CD4-positive, alpha-beta memory T cell (primary cell): ENCODE measurements around the gene PEX5. TPM values are rescaled to one million over a fixed set of nuclear protein-coding genes. Genes with fewer than 3 reads are reported as not detected.
"Not testable (repeated sequence)": the region's sequence is repeated elsewhere in the genome, so short reads cannot be mapped to it uniquely, and the experiment has no call there.

Experiments used
- CTCF ChIA-PET: fragments of 350-600 bp; sonication (Branson Sonifier 250); formaldehyde crosslinking; loops from one replicate; lab custom pipeline; 2021; ENCODE audit warnings: inconsistent platforms; ENCODE audit not compliant: partially characterized antibody; lab: Charles Lee
- POLR2A ChIA-PET: fragments of 350-600 bp; sonication (Branson Sonifier 250); formaldehyde crosslinking; loops from one replicate; lab custom pipeline; 2021; ENCODE audit not compliant: partially characterized antibody; lab: Charles Lee
- DNase-seq, 5 donors: peaks; one replicate each; pipeline versions ENCODE4 v3.0.0 to v3.0.0-alpha.2; 2020 to 2022; ENCODE audit warnings: mixed read lengths in 1 of 5
- H3K27ac ChIP-seq: one replicate; pipeline ENCODE4 v1.7.0; 2013; ENCODE audit warnings: low read depth, low read length
- H3K27me3 ChIP-seq: 2 replicates; pipeline ENCODE4 v1.7.0; 2013; ENCODE audit warnings: mild to moderate bottlenecking, low read length, moderate library complexity; ENCODE audit not compliant: insufficient read depth
- H3K36me3 ChIP-seq: 2 replicates; pipeline ENCODE4 v1.7.0; 2013; ENCODE audit warnings: mild to moderate bottlenecking, low read length, moderate library complexity; ENCODE audit not compliant: insufficient read depth
- H3K4me1 ChIP-seq: 2 replicates; pipeline ENCODE4 v1.7.0; 2013; ENCODE audit warnings: mild to moderate bottlenecking, low read length, moderate library complexity; ENCODE audit not compliant: insufficient read depth
- H3K4me3 ChIP-seq, 2 donors: one replicate each; pipeline ENCODE4 v1.7.0; 2013; ENCODE audit warnings: low read length in 2 of 2, mild to moderate bottlenecking in 1 of 2
- H3K9me3 ChIP-seq, 2 donors: one replicate each; pipeline ENCODE4 v1.7.0; 2013; ENCODE audit warnings: low read length in 2 of 2, control low read depth in 1 of 2; ENCODE audit not compliant: control insufficient read depth in 1 of 2
- H3K27ac Mint-ChIP-seq, 7 donors: one replicate each; pipeline ENCODE4 v1.8.0; 2020 to 2021; ENCODE audit warnings: mixed read lengths in 7 of 7, mild to moderate bottlenecking in 6 of 7, inconsistent platforms in 3 of 7, moderate library complexity in 3 of 7
- H3K27me3 Mint-ChIP-seq, 2 donors: one replicate each; pipeline ENCODE4 v1.8.0; 2020 to 2021; ENCODE audit warnings: mixed read lengths in 2 of 2
- H3K36me3 Mint-ChIP-seq, 2 donors: one replicate each; pipeline ENCODE4 v1.8.0; 2020 to 2021; ENCODE audit warnings: mixed read lengths in 2 of 2, inconsistent platforms in 1 of 2, mild to moderate bottlenecking in 1 of 2
- H3K4me1 Mint-ChIP-seq, 4 donors: one replicate each; pipeline ENCODE4 v1.8.0; 2020 to 2021; ENCODE audit warnings: mixed read lengths in 4 of 4, mild to moderate bottlenecking in 1 of 4
- H3K4me3 Mint-ChIP-seq, 8 donors: one replicate each; pipeline ENCODE4 v1.8.0; 2020 to 2021; ENCODE audit warnings: mixed read lengths in 8 of 8, mild to moderate bottlenecking in 7 of 8, moderate library complexity in 6 of 8, inconsistent platforms in 3 of 8
- H3K9me3 Mint-ChIP-seq, 8 donors: one replicate each; pipeline ENCODE4 v1.8.0; 2020 to 2021; ENCODE audit warnings: mixed read lengths in 8 of 8, mild to moderate bottlenecking in 5 of 8, inconsistent platforms in 3 of 8, moderate library complexity in 1 of 8
- intact Hi-C: fragments of 100-400 bp; cut with micrococcal nuclease; formaldehyde crosslinking; loops from one replicate; pipeline ENCODE4 v1.15.1; 2023
- polyA plus RNA-seq, 2 donors: library from polyadenylated mRNA; unstranded; fragments of 300-500 nt; fragmentation: Illumina TruSeq; gene quantifications; one replicate each; pipeline ENCODE4 v1.2.3, GENCODE V29; 2021
- total RNA-seq, 2 experiments: library from RNA; stranded (reverse); gene quantifications; one replicate each; pipeline ENCODE4 v1.2.3, GENCODE V29; 2021

The PEX5 gene
- total and polyA plus RNA-seq, 4 experiments from 2014 or later: 10.8 to 28.9 (median 21.5) TPM

DNA sequence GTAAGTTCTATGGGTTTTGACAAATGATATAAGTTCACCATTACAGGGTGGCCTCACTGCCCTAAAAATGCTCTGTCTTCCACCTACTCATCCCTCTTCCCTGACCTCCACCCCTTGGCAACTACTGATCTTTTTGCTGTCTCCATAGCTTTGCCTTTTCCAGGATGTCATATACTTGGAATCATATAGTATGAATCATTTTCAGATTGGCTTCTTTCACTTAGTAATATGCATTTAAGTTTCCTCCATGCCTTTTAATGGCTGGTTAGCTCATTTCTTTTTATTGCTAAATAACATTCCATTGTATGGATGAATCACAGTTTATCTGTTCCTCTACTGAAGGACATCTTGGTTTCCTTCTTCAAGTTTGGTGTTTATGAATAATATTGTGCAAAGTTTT lies 14.0 kb upstream of the PEX5 start:
- H3K4me3 Mint-ChIP-seq: no peak overlapping the region
- no peaks in the 10 kb centered on the region for H3K36me3 Mint-ChIP-seq
- H3K4me1 Mint-ChIP-seq: no peaks in the 10 kb centered on the region
- intact Hi-C loops: no loop called here
- H3K27ac ChIP-seq: no peak overlapping the region
- H3K9me3 Mint-ChIP-seq: peaks cover 2 to 20% (median 12%) of the 10 kb centered on the region in 8 donors
- H3K27ac Mint-ChIP-seq: no peak overlapping the region
- no peak for DNase-seq
- CTCF ChIA-PET: interaction anchor here (1.0 to 1.1 kb wide), 2 partner anchors 11 to 18 kb away, joined by 4 read pairs; no protein-coding TSS in a partner anchor
- no peaks in the 10 kb centered on the region for H3K9me3 ChIP-seq
- no peaks in the 10 kb centered on the region for H3K36me3 ChIP-seq
- H3K4me1 ChIP-seq: no peaks in the 10 kb centered on the region
- POLR2A ChIA-PET: no interaction called here
- H3K27me3 ChIP-seq: no peaks in the 10 kb centered on the region
- peaks cover 26 to 38% of the 10 kb centered on the region in 2 donors for H3K27me3 Mint-ChIP-seq
- H3K4me3 ChIP-seq: no peak overlapping the region

DNA sequence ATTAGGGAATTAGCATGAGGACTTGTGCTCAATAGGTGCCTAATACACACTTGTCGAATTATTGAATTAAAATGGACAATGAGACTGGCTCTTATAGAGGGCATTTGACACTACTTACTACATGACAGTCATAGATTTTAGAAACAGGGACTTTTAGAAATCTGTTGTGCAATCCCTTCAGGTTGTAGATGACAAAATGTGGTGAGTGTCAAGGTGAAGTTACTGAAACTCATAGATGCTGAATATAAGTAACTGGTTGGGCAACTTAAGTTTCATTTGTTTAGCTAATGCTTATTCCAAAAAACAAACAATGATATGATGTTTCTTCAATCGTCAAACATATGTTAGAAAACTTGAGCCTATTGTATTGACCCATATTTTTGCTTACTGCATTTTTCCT lies 12.9 kb upstream of the PEX5 start:
- Histone ChIP-seq H3K27ac (no peak overlapping the region), H3K9me3 (no peaks in the 10 kb centered on the region), H3K27me3 (no peaks in the 10 kb centered on the region), H3K4me3 (no peak overlapping the region), H3K4me1 (no peaks in the 10 kb centered on the region), H3K36me3 (no peaks in the 10 kb centered on the region)
- Mint-ChIP-seq H3K4me1 (no peaks in the 10 kb centered on the region), H3K36me3 (peaks cover 0 to 1% of the 10 kb centered on the region in 2 donors), H3K4me3 (no peak overlapping the region), H3K9me3 (peaks cover 0 to 11% (median 5%) of the 10 kb centered on the region in 8 donors), H3K27me3 (peaks cover 27 to 46% of the 10 kb centered on the region in 2 donors), H3K27ac (no peak overlapping the region)
- DNase-seq: no peak
- POLR2A ChIA-PET: no interaction called here
- intact Hi-C loops: no loop called here
- CTCF ChIA-PET: no interaction called here

DNA sequence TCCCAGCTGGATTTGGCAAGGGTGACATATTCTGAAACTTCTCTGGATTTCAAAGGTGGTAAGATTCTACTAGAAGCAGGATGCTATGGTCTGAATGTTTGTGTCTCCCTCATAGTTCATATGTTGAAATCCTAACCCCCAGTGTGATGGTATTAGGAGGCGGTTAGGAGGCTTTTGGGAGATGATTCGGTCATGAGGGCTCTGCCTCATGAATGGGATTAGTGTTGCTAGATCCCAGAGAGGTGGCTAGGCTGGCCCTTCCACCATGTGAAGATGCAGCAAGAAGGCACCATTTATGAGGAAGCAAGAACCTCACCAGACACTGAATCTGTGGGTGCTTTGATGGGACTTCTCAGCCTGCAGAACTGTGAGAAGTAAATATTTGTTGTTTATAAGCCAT lies 11.0 kb upstream of the PEX5 start:
- H3K36me3 ChIP-seq: no peaks in the 10 kb centered on the region
- Mint-ChIP-seq H3K36me3 (peaks cover 0 to 1% of the 10 kb centered on the region in 2 donors), H3K9me3 (peaks cover 0 to 5% (median under 1%) of the 10 kb centered on the region in 8 donors), H3K4me1 (no peaks in the 10 kb centered on the region), H3K27me3 (peaks cover 27 to 47% of the 10 kb centered on the region in 2 donors), H3K27ac (no peak overlapping the region), H3K4me3 (no peak overlapping the region)
- ChIA-PET CTCF (no interaction called here), POLR2A (no interaction called here)
- H3K27ac ChIP-seq: no peak overlapping the region
- no peaks in the 10 kb centered on the region for H3K4me1 ChIP-seq
- DNase-seq: no peak
- no peak overlapping the region for H3K4me3 ChIP-seq
- no peaks in the 10 kb centered on the region for H3K9me3 ChIP-seq
- H3K27me3 ChIP-seq: no peaks in the 10 kb centered on the region
- intact Hi-C loops: no loop called here

DNA sequence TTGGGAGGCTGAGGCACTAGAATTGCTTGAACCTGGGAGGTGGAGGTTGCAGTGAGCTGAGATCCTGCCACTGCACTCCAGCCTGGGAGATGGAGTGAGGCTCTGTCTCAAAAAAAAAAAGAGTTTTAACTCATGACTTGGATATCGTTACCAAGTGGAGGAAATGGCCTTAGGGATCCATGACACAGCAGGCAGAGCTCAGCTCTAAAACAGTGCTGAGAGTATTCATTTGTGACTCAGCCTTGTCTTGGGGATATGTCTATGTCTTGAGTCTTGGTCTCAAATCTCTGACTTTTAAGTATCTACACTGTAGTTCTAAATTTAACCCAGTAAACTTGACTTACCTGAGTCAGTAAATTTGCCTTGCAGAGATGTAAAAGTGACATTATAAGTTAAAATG lies 8.8 kb upstream of the PEX5 start:
- Mint-ChIP-seq H3K4me3 (no peak overlapping the region), H3K4me1 (peaks cover 0 to 2% (median 0%) of the 10 kb centered on the region in 4 donors), H3K27me3 (peaks cover 22 to 36% of the 10 kb centered on the region in 2 donors), H3K27ac (no peak overlapping the region), H3K36me3 (peaks cover 0 to 1% of the 10 kb centered on the region in 2 donors), H3K9me3 (peaks cover 0 to 5% (median under 1%) of the 10 kb centered on the region in 8 donors)
- Histone ChIP-seq H3K27me3 (no peaks in the 10 kb centered on the region), H3K36me3 (no peaks in the 10 kb centered on the region), H3K27ac (no peak overlapping the region), H3K4me3 (no peak overlapping the region), H3K9me3 (no peaks in the 10 kb centered on the region), H3K4me1 (no peaks in the 10 kb centered on the region)
- intact Hi-C loops: no loop called here
- ChIA-PET POLR2A (no interaction called here), CTCF (no interaction called here)
- DNase-seq: no peak

DNA sequence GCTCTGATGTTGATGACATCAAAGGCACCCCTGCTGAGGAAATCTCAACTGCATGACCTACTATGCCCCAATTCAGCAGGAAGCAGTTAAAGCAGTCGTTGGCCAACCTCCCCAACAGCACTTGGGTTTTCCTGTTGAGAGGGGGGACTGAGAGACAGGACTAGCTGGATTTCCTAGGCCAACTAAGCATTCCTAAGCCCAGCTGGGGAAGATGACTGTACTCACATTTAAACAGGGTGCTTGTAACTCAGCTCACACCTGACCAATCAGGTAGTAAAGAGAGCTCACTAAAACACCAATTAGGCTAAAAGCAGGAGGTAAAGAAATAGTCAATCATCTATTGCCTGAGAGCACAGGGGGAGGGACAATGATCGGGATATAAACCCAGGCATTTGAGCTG lies 3.4 kb upstream of the PEX5 start:
- H3K27ac Mint-ChIP-seq, H3K27me3 Mint-ChIP-seq, H3K27me3 ChIP-seq, H3K36me3 Mint-ChIP-seq, DNase-seq, H3K27ac ChIP-seq, H3K4me3 Mint-ChIP-seq, H3K9me3 ChIP-seq, POLR2A ChIA-PET, H3K36me3 ChIP-seq, H3K9me3 Mint-ChIP-seq, H3K4me3 ChIP-seq: not testable (repeated sequence)
- peaks cover 13 to 35% (median 21%) of the 10 kb centered on the region in 4 donors for H3K4me1 Mint-ChIP-seq
- H3K4me1 ChIP-seq: peaks cover 25% of the 10 kb centered on the region
- intact Hi-C loops: loop anchor here (5.0 kb wide), 1 partner anchor 264 kb away; no protein-coding TSS in a partner anchor
- CTCF ChIA-PET: interaction anchor here (0.7 to 4.3 kb wide), 2 partner anchors 43 to 353 kb away, joined by 3 to 37 read pairs; no protein-coding TSS in a partner anchor

DNA sequence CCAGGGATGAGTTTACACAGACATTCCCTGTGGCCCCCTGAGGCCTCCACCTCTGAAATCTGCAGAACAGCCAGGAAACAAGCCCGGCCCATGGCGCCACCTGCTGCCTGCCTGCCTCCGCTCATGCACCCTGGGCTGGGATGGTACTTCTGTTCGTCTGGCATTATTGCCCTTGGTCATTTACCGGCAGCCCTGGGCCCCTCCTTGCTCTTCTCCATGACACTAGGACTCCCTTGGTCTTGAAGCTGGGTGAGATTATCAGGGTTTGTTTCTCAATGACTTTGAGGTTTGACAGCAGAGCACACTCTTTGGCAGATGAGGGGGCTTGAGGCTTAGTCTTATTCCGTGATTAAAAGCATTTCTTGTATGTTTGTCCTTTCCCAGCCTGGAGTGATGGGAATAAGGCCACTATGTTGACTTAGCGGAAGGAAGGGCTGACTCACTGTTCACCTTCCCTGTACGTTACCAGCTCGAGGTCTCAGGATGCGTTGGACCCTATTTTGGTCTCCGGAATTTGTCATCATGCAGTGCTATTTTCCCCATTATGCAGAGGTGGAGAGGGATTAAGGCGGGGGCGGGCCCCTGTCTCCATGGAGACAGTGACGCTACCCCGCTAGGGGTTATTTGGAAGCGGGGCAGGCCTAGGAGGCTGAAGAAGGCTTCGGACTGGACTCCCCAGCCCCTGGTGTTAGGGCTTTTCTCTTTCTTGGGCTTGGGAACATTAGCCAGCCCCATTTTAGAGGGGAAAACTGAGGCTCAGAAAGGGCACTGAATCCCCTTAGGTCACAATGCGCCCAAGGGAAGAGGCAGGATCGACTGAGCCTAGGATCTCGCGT lies 706 bp upstream of the PEX5 start:
- Mint-ChIP-seq H3K4me1 (peaks cover 23 to 55% (median 37%) of the 10 kb centered on the region in 4 donors), H3K27ac (peak overlapping the region; percentile 96 to 99 (median 99)), H3K9me3 (peaks cover 0 to 2% (median 0%) of the 10 kb centered on the region in 8 donors), H3K4me3 (peak overlapping the region; percentile 95 to 100 (median 98)), H3K36me3 (peaks cover 10 to 19% of the 10 kb centered on the region in 2 donors), H3K27me3 (no peaks in the 10 kb centered on the region)
- CTCF ChIA-PET: interaction anchor here (0.8 to 4.3 kb wide), 10 partner anchors 9 to 452 kb away, joined by 3 to 37 read pairs (median 3); partner anchors contain the start of gene SPSB2
- intact Hi-C loops: loop anchor here (1.0 to 5.0 kb wide), 5 partner anchors 46 to 894 kb away; partner anchors contain the start of genes EMG1, NECAP1 and PHB2
- Histone ChIP-seq H3K4me1 (peaks cover 39% of the 10 kb centered on the region), H3K27me3 (no peaks in the 10 kb centered on the region), H3K9me3 (no peaks in the 10 kb centered on the region), H3K4me3 (peak overlapping the region; percentile 82 to 99), H3K27ac (peak overlapping the region; percentile 94), H3K36me3 (no peaks in the 10 kb centered on the region)
- POLR2A ChIA-PET: interaction anchor here (0.7 to 1.6 kb wide), 7 partner anchors 34 to 499 kb away, joined by 3 to 6 read pairs (median 4); partner anchors contain the start of genes ENO2, SPSB2 and ZNF384
- peak; percentile 52 to 64 (median 57) for DNase-seq
